HK-2 (cell line): ENCODE measurements around the gene RRAGD.

Experiments used
- DNase-seq: peaks from one replicate; pipeline ENCODE4 v3.0.0-alpha.2; 2018; ENCODE audit not compliant: unreplicated experiment

Gene RRAGD

GRCh38 chr6:89346433-89346832 lies 65.6 kb downstream of the RRAGD start:
- DNase-seq, result peak; percentile 48

- no peak for DNase-seq
Measured at GRCh38 chr6:89339565-89339964, 72.5 kb downstream of the RRAGD start.

- DNase-seq, result no peak
Measured at GRCh38 chr6:89335164-89335563, 76.9 kb downstream of the RRAGD start.

- no peak for DNase-seq
Measured at GRCh38 chr6:89330910-89331309, 81.2 kb downstream of the RRAGD start.

DNA sequence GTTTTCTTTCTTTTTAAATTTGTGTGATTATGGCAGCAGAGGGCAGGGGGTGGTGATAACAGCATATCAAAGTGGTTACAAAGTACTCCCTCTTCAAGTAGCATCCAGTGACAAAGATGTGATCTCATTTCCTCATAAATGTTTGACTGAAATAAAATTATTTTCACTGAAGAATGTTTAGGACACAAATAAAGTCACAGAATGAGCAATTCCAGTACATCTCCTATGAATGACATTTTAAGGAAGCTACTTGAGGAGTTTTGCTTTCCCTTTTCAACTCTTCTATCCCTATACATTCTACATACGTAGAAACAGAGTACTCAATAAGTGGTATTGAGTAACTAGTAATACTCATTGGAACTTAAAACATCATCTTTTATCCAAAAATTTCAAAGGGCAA lies 83.1 kb downstream of the RRAGD start:
- DNase-seq, result no peak

- DNase-seq, result no peak
Measured at GRCh38 chr6:89324304-89324703, 87.8 kb downstream of the RRAGD start.

DNA sequence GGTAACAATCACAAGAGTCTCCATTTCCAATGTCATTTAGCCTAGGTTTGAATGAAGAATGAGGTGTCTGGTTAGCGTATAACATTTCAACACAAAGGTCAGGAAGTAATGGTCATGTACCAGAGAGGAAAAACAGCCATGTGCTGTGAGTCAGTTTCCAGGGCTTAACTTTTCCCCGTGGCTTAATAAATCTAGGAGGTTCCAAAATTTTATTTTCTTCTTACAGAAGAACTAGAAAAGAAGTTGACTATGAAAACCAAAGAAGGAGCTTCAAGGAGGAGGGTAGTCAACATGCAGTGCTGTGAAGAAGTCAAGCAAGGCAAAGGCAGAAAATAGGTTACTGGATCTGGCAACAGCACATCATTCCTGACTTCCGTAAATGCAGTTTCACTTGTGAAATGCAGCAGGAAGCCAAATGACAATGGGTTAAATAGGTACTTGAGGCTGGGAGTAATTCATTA lies 88.5 kb downstream of the RRAGD start:
- no peak for DNase-seq

- peak; percentile 56 for DNase-seq
Measured at GRCh38 chr6:89321131-89321970, 90.7 kb downstream of the RRAGD start.

GRCh38 chr6:89320012-89320559 lies 92.0 kb downstream of the RRAGD start:
- no peak for DNase-seq

- no peak for DNase-seq
Measured at GRCh38 chr6:89317067-89317466, 95.0 kb downstream of the RRAGD start.

GRCh38 chr6:89315249-89315885 lies 96.7 kb downstream of the RRAGD start, which contains the start of gene GABRR2:
Gene GABRR2 (minus strand): TSS chr6:89315299. CDS start chr6:89315165, 134 bp downstream.
- DNase-seq, result no peak

- DNase-seq, result no peak
Measured at GRCh38 chr6:89314692-89315091, 97.4 kb downstream of the RRAGD start.
